Fibroblast of villous mesenchyme (primary cell): ENCODE results near the gene NPR3. TPM values are rescaled to one million over a fixed set of nuclear protein-coding genes. Genes with fewer than 3 reads are reported as not detected.
A peak's percentile ranks its signal among the peaks of the same experiment; 100 is the strongest.

Experiments
- DNase-seq: peaks from one replicate; pipeline ENCODE4 v3.0.0-alpha.2; 2010; ENCODE audit warnings: low read depth
- H3K4me3 ChIP-seq: 2 replicates; pipeline ENCODE4 v1.5.1; 2011; ENCODE audit warnings: low read depth, mild to moderate bottlenecking, low read length
- CTCF ChIP-seq: IDR thresholded peaks from 2 replicates; pipeline ENCODE4 v1.5.1; 2012; ENCODE audit warnings: low read depth, mild to moderate bottlenecking, low read length; ENCODE audit not compliant: insufficient read depth
- total RNA-seq: library from RNA; depleted of rRNA; stranded (reverse); fragments of >200 nt; gene quantifications from 2 replicates; pipeline ENCODE4 v1.2.3, GENCODE V29; 2012

Gene NPR3
- total RNA-seq, 1 donor, result 6.5 TPM

GRCh38 chr5:32711362-32711680 is 200 bp downstream of the NPR3 start:
- TF ChIP-seq CTCF, result no peak
- peak overlapping the region; percentile 38 for H3K4me3 ChIP-seq
- DNase-seq, result no peak

- peak; percentile 24 for DNase-seq
- no peak for TF ChIP-seq CTCF
- peak overlapping the region; percentile 38 for H3K4me3 ChIP-seq
Observed at GRCh38 chr5:32711681-32712480, 760 bp downstream of the NPR3 start.

GRCh38 chr5:32712481-32713360 is 1.6 kb downstream of the NPR3 start:
- no peak for TF ChIP-seq CTCF
- DNase-seq, result no peak
- H3K4me3 ChIP-seq, result peak overlapping the region; percentile 10

GRCh38 chr5:32713361-32713769 is 2.2 kb downstream of the NPR3 start:
- H3K4me3 ChIP-seq, result peak overlapping the region; percentile 10
- DNase-seq, result no peak

GRCh38 chr5:32713770-32714381 is 2.8 kb downstream of the NPR3 start:
- no peak overlapping the region for H3K4me3 ChIP-seq
- TF ChIP-seq CTCF, result no peak
- no peak for DNase-seq

More at GRCh38 chr5:32713361-32713769, 2.2 kb downstream of the NPR3 start:
- no peak for TF ChIP-seq CTCF

GRCh38 chr5:32714836-32715235 is 3.7 kb downstream of the NPR3 start:
- DNase-seq, result no peak
- no peak overlapping the region for H3K4me3 ChIP-seq
- no peak for TF ChIP-seq CTCF
